GM23338 (cell line): ENCODE results near the gene RAB15. TPM values are rescaled to one million over a fixed set of nuclear protein-coding genes. Genes with fewer than 3 reads are reported as not detected.

Experiments
- ATAC-seq: fragments of 200-7000 bp; cut with Tn5 transposase; 3 replicates; pipeline ENCODE4 v1.9.1; 2020
- DNase-seq: peaks from one replicate; pipeline ENCODE4 v3.0.0-alpha.2; 2015; ENCODE audit warnings: low spot score
- H2AFZ ChIP-seq: fragments of 200-600 bp; sonication (generic); 2 replicates; pipeline ENCODE4 v1.8.0; 2016; ENCODE audit warnings: antibody characterized with exemption, mild to moderate bottlenecking, moderate library complexity
- H3F3A ChIP-seq: fragments of 200-600 bp; sonication (generic); replicated peaks from 2 replicates; pipeline ENCODE4 v1.8.0; 2017; ENCODE audit warnings: antibody characterized with exemption, mixed run types, low read depth
- H3K27ac ChIP-seq: fragments of 200-600 bp; sonication (generic); 2 replicates; pipeline ENCODE4 v1.6.1; 2016; ENCODE audit warnings: low read depth
- H3K27me3 ChIP-seq: fragments of 200-600 bp; sonication (generic); 2 replicates; pipeline ENCODE4 v1.8.0; 2016; ENCODE audit warnings: mild to moderate bottlenecking, mixed run types, moderate library complexity; ENCODE audit not compliant: insufficient read depth
- H3K36me3 ChIP-seq: fragments of 200-600 bp; sonication (generic); 2 replicates; pipeline ENCODE4 v1.8.0; 2016; ENCODE audit warnings: mild to moderate bottlenecking; ENCODE audit not compliant: insufficient read depth
- H3K4me1 ChIP-seq: fragments of 200-600 bp; sonication (generic); 2 replicates; pipeline ENCODE4 v1.8.0; 2016; ENCODE audit warnings: mild to moderate bottlenecking, moderate library complexity; ENCODE audit not compliant: insufficient read depth
- H3K4me2 ChIP-seq: fragments of 200-600 bp; sonication (generic); 2 replicates; pipeline ENCODE4 v1.7.1; 2017; ENCODE audit warnings: mixed run types
- H3K4me3 ChIP-seq: fragments of 200-600 bp; sonication (generic); 2 replicates; pipeline ENCODE4 v1.6.1; 2016; ENCODE audit warnings: mixed run types
- H3K79me2 ChIP-seq: fragments of 200-600 bp; sonication (generic); replicated peaks from 2 replicates; pipeline ENCODE4 v1.8.0; 2017; ENCODE audit warnings: mild to moderate bottlenecking; ENCODE audit not compliant: insufficient read depth
- H3K9me2 ChIP-seq: fragments of 200-600 bp; sonication (generic); 2 replicates; pipeline ENCODE4 v1.8.0; 2017; ENCODE audit not compliant: insufficient read depth
- H4K20me1 ChIP-seq: fragments of 200-600 bp; sonication (generic); replicated peaks from 2 replicates; pipeline ENCODE4 v1.8.0; 2017; ENCODE audit warnings: mild to moderate bottlenecking; ENCODE audit not compliant: insufficient read depth
- H3K27ac Mint-ChIP-seq: 2 replicates; pipeline ENCODE4 v1.8.0; 2020; ENCODE audit warnings: inconsistent platforms, mild to moderate bottlenecking, moderate library complexity, mixed read lengths
- H3K27me3 Mint-ChIP-seq: 3 replicates; pipeline ENCODE4 v1.8.0; 2022; ENCODE audit warnings: low read depth, mild to moderate bottlenecking, moderate library complexity, mixed read lengths, inconsistent platforms; ENCODE audit not compliant: insufficient read depth, poor library complexity
- H3K36me3 Mint-ChIP-seq: 3 replicates; pipeline ENCODE4 v1.8.0; 2021; ENCODE audit warnings: low read depth, mild to moderate bottlenecking, inconsistent platforms, moderate library complexity, mixed read lengths
- H3K4me1 Mint-ChIP-seq: 3 replicates; pipeline ENCODE4 v1.8.0; 2020; ENCODE audit warnings: mild to moderate bottlenecking, inconsistent platforms, mixed read lengths
- H3K4me3 Mint-ChIP-seq: 3 replicates; pipeline ENCODE4 v1.8.0; 2021; ENCODE audit warnings: moderate library complexity, mild to moderate bottlenecking, inconsistent platforms, mixed read lengths
- H3K9me3 Mint-ChIP-seq: 3 replicates; pipeline ENCODE4 v1.8.0; 2020; ENCODE audit warnings: moderate library complexity, mild to moderate bottlenecking, inconsistent platforms, mixed read lengths
- EZH2phosphoT487 ChIP-seq: fragments of 200-600 bp; sonication (generic); IDR thresholded peaks from one replicate; pipeline ENCODE4 v1.8.1; 2018; ENCODE audit warnings: antibody characterized with exemption; ENCODE audit not compliant: unreplicated experiment
- POLR2AphosphoS5 ChIP-seq: IDR thresholded peaks from 2 replicates; pipeline ENCODE4 v1.6.1; 2016; ENCODE audit warnings: antibody characterized with exemption, low read depth
- REST ChIP-seq: IDR thresholded peaks from one replicate; pipeline ENCODE4 v1.6.1; 2018; ENCODE audit warnings: antibody characterized with exemption; ENCODE audit not compliant: unreplicated experiment
- STAT1 ChIP-seq: IDR thresholded peaks from one replicate; pipeline ENCODE4 v1.6.1; 2016; ENCODE audit warnings: antibody characterized with exemption; ENCODE audit not compliant: unreplicated experiment
- ZNF331 ChIP-seq: fragments of 250-450 bp; sonication (Bioruptor Pico); IDR thresholded peaks from 2 replicates; pipeline ENCODE4 v1.5.0; 2020; ENCODE audit warnings: low read depth, mild to moderate bottlenecking, moderate library complexity
- ZNF462 ChIP-seq: fragments of 250-450 bp; sonication (Bioruptor Pico); IDR thresholded peaks from 2 replicates; pipeline ENCODE4 v1.5.0; 2020; ENCODE audit warnings: mild to moderate bottlenecking, moderate library complexity
- polyA plus RNA-seq: library from polyadenylated mRNA; unstranded; fragments of >200 nt; fragmentation: Nextera tagmentation; extraction: Ambion mirVana; gene quantifications from 2 replicates; pipeline ENCODE4 v1.2.1, GENCODE V29; 2016
- total RNA-seq: library from RNA; depleted of rRNA; stranded (reverse); fragments of >200 nt; shearing (Covaris generic); gene quantifications from 2 replicates; pipeline ENCODE4 v1.2.3, GENCODE V29; 2014

Gene RAB15
- total and polyA plus RNA-seq, 2 experiments from 2014 or later: 17.4 to 43.3 TPM

- no peaks in the 10 kb centered on the region for H3K79me2 ChIP-seq
- H3K27me3 ChIP-seq: no peaks in the 10 kb centered on the region
- 0 out of 2 replicates have a peak, but pooled peaks cover 1% of the 10 kb centered on the region for H3K4me1 ChIP-seq
- no peak overlapping the region for H3K4me3 Mint-ChIP-seq
- peaks cover 4% of the 10 kb centered on the region; the same call in 1 of the 2 replicates for H4K20me1 ChIP-seq
- peaks cover 5% of the 10 kb centered on the region; the same call in 1 of the 3 replicates for H3K36me3 Mint-ChIP-seq
- ATAC-seq: no peak
- no peak overlapping the region for H3K27ac ChIP-seq
- no peak overlapping the region for H2AFZ ChIP-seq
- DNase-seq: no peak
- peaks cover under 1% of the 10 kb centered on the region; the same call in 1 of the 3 replicates for H3K4me1 Mint-ChIP-seq
- peaks cover 3% of the 10 kb centered on the region for H3K27me3 Mint-ChIP-seq
- H3K9me2 ChIP-seq: no peaks in the 10 kb centered on the region
- H3K36me3 ChIP-seq: peaks cover 15% of the 10 kb centered on the region; the same call in 1 of the 2 replicates
- H3F3A ChIP-seq: no peaks in the 10 kb centered on the region
- H3K4me2 ChIP-seq: no peak overlapping the region
- no peak overlapping the region for H3K27ac Mint-ChIP-seq
- no peak overlapping the region for H3K4me3 ChIP-seq
- no peak for TF ChIP-seq EZH2phosphoT487
- no peak for TF ChIP-seq ZNF331 (CRISPR knock-in tag)
- no peak for TF ChIP-seq POLR2AphosphoS5
- no peak for TF ChIP-seq REST
- TF ChIP-seq STAT1: no peak
- no peak for TF ChIP-seq ZNF462 (CRISPR knock-in tag)
- H3K9me3 Mint-ChIP-seq: no peaks in the 10 kb centered on the region
These were observed 34.8 kb downstream of the RAB15 start for GRCh38 chr14:64937171-64937820.
